ENCODE results near the gene NRDC. TPM values are rescaled to one million over a fixed set of nuclear protein-coding genes. Genes with fewer than 3 reads are reported as not detected.

The NRDC gene
- total RNA-seq, 1 experiment from 2014 or later, result 147 TPM

- H3K27ac Mint-ChIP-seq, result no peak overlapping the region
- Histone ChIP-seq H3K79me1 (ENCODE audit: insufficient read depth, low read depth, low read length, poor library complexity, severe bottlenecking) (peaks cover 2% of the 10 kb centered on the region), H2AK5ac (ENCODE audit: insufficient read length, low read length) (no peak overlapping the region), H3K27ac (ENCODE audit: insufficient read length, low read depth, low read length) (no peak overlapping the region), H3K79me2 (ENCODE audit: insufficient read depth, low read length) (peaks cover 6% of the 10 kb centered on the region; the same call in 1 of the 2 replicates), H3K23ac (ENCODE audit: insufficient read length, low read depth, low read length) (no peak overlapping the region), H3K9me3 (ENCODE audit: control insufficient read depth, low read depth, low read length) (no peaks in the 10 kb centered on the region), H3T11ph (ENCODE audit: low read length) (no peak overlapping the region), H2BK5ac (ENCODE audit: insufficient read length, low read length) (no peak overlapping the region), H2BK120ac (ENCODE audit: low read depth, low read length, poor library complexity, severe bottlenecking) (no peak overlapping the region), H3K9ac (ENCODE audit: extremely low read depth, insufficient read length, low read length) (no peak overlapping the region), H4K91ac (ENCODE audit: insufficient read length, low read depth, low read length) (no peak overlapping the region), H2BK12ac (ENCODE audit: insufficient read length, low read depth, low read length) (no peak overlapping the region), H3K56ac (ENCODE audit: insufficient read length, low read depth, low read length) (no peak overlapping the region), H3K4me2 (ENCODE audit: insufficient read depth, insufficient read length, low read length) (no peak overlapping the region), H2BK15ac (ENCODE audit: low read depth, low read length) (no peak overlapping the region), H3K23me2 (ENCODE audit: insufficient read length, low read depth, low read length, poor library complexity, severe bottlenecking) (no peaks in the 10 kb centered on the region), H3K14ac (ENCODE audit: insufficient read depth, low read length) (no peak overlapping the region), H3K27me3 (ENCODE audit: insufficient read depth, low read length) (no peaks in the 10 kb centered on the region), H3K4ac (ENCODE audit: low read depth, low read length) (no peak overlapping the region), H3K18ac (ENCODE audit: insufficient read length, low read depth, low read length) (no peak overlapping the region), H2AFZ (ENCODE audit: low read length) (no peak overlapping the region), H2BK20ac (ENCODE audit: low read depth, low read length, poor library complexity, severe bottlenecking) (no peak overlapping the region), H4K8ac (replicated peaks; ENCODE audit: insufficient read length, low read depth, low read length) (no peak overlapping the region), H4K20me1 (ENCODE audit: control insufficient read depth, insufficient read depth, insufficient read length) (no peaks in the 10 kb centered on the region), H3K4me1 (ENCODE audit: insufficient read depth, low read length) (no peaks in the 10 kb centered on the region; the same call in 1 of the 2 replicates), H4K5ac (ENCODE audit: insufficient read length, low read depth, low read length) (no peak overlapping the region)
- H3K36me3 Mint-ChIP-seq (ENCODE audit: insufficient read depth in 1 of 3, low read depth in 3 of 3), result peaks cover 5 to 16% (median 14%) of the 10 kb centered on the region in 3 experiments; a peak in 6 of 7 replicates
- WGBS (ENCODE audit: extremely low coverage, insufficient read length, low lambda C conversion rate), result no CpG with 5 or more reads among the region's 2 CpGs
- DNase-seq, result no peak
- no peak overlapping the region for H3K4me3 Mint-ChIP-seq
- H3K9me3 Mint-ChIP-seq, result no peaks in the 10 kb centered on the region
- no peak for TF ChIP-seq CTCF (conservative IDR thresholded peaks at IDR 0.05)
- H3K4me1 Mint-ChIP-seq, result peaks cover 2 to 3% of the 10 kb centered on the region in 2 experiments; a peak in 2 of 4 replicates
- no peaks in the 10 kb centered on the region for H3K27me3 Mint-ChIP-seq (ENCODE audit: low read depth)
Observed at GRCh38 chr1:51853360-51853759, 25.2 kb downstream of the NRDC start.

All from H9 (cell line).